Keratinocyte (primary cell): ENCODE data around the gene LRIG2.
"Not testable (repeated sequence)": the region's sequence is repeated elsewhere in the genome, so short reads cannot be mapped to it uniquely, and the experiment has no call there.

ENCODE experiments used
- EZH2 ChIP-seq: IDR thresholded peaks from one replicate; pipeline ENCODE4 v1.6.1; 2012; ENCODE audit warnings: inconsistent platforms, mild to moderate bottlenecking, low read length, moderate library complexity
- TF ChIP-seq, protein P1 (sequence below), 3 experiments: IDR thresholded peaks in 1 of 3; conservative IDR thresholded peaks in 1 of 3; optimal IDR thresholded peaks in 1 of 3; 2 replicates in 2 of 3; 3 replicates in 1 of 3; pipeline versions ENCODE3 to v1.5.1; 2011; ENCODE audit warnings: low read length in 3 of 3, mild to moderate bottlenecking in 3 of 3, moderate library complexity in 2 of 3, control low read depth in 1 of 3, inconsistent platforms in 1 of 3; ENCODE audit not compliant: insufficient read depth in 2 of 3; ENCODE audit errors: extremely low read depth in 1 of 3

- TF ChIP-seq, protein P1, sequence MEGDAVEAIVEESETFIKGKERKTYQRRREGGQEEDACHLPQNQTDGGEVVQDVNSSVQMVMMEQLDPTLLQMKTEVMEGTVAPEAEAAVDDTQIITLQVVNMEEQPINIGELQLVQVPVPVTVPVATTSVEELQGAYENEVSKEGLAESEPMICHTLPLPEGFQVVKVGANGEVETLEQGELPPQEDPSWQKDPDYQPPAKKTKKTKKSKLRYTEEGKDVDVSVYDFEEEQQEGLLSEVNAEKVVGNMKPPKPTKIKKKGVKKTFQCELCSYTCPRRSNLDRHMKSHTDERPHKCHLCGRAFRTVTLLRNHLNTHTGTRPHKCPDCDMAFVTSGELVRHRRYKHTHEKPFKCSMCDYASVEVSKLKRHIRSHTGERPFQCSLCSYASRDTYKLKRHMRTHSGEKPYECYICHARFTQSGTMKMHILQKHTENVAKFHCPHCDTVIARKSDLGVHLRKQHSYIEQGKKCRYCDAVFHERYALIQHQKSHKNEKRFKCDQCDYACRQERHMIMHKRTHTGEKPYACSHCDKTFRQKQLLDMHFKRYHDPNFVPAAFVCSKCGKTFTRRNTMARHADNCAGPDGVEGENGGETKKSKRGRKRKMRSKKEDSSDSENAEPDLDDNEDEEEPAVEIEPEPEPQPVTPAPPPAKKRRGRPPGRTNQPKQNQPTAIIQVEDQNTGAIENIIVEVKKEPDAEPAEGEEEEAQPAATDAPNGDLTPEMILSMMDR (optimal IDR thresholded peaks at IDR 0.05 in 1 of 3, IDR thresholded peaks at IDR 0.05 in 1 of 3, conservative IDR thresholded peaks at IDR 0.05 in 1 of 3; ENCODE audit: extremely low read depth in 1 of 3, insufficient read depth in 2 of 3, low read length in 3 of 3) = not testable (repeated sequence)
- not testable (repeated sequence) for TF ChIP-seq EZH2
These were observed 9.5 kb upstream of the LRIG2 start for GRCh38 chr1:113063456-113063855.
